IMR-90 (cell line): ENCODE data around the gene DLG4.

Experiments
- BHLHE40 ChIP-seq: fragments of 150-350 bp; IDR thresholded peaks from 2 replicates; pipeline ENCODE4 v1.6.1; 2016; ENCODE audit warnings: mild to moderate bottlenecking, low read depth, low read length
- CTCF ChIP-seq: conservative IDR thresholded peaks from 2 replicates; pipeline ENCODE4 v1.5.1; 2012; ENCODE audit warnings: mild to moderate bottlenecking, low read depth, low read length, improper control_type of control experiment
- MAFK ChIP-seq: IDR thresholded peaks from 2 replicates; pipeline ENCODE4 v1.6.1; 2012; ENCODE audit warnings: low read depth, low read length, improper control_type of control experiment
- MXI1 ChIP-seq: IDR thresholded peaks from 2 replicates; pipeline ENCODE4 v1.6.1; 2012; ENCODE audit warnings: low read depth, mild to moderate bottlenecking, low read length, moderate library complexity, borderline replicate concordance
- POLR2A ChIP-seq: IDR thresholded peaks from 2 replicates; pipeline ENCODE4 v1.6.1; 2012; ENCODE audit warnings: mild to moderate bottlenecking, low read depth, low read length
- RAD21 ChIP-seq: IDR thresholded peaks from 2 replicates; pipeline ENCODE4 v1.6.1; 2012; ENCODE audit warnings: low read length, improper control_type of control experiment

GRCh38 chr17:7147772-7148171 lies 71.9 kb downstream of the DLG4 start:
- TF ChIP-seq CTCF (no peak), RAD21 (no peak), POLR2A (no peak), BHLHE40 (no peak), MXI1 (no peak), MAFK (no peak)
